ENCODE measurements around the gene TBC1D16. TPM values are rescaled to one million over a fixed set of nuclear protein-coding genes. Genes with fewer than 3 reads are reported as not detected.
"Not testable (repeated sequence)": the region's sequence is repeated elsewhere in the genome, so short reads cannot be mapped to it uniquely, and the experiment has no call there.

TBC1D16 gene
- total RNA-seq, 1 experiment from 2014 or later: 1,023 TPM

- DNase-seq (ENCODE audit: low read depth, low spot score): no peak
- in situ Hi-C loops (cut with HindIII; ENCODE audit: low pct_unique_long_range_greater_than_20kb, low sequenced_read_pairs): no loop called here
These were observed 25.7 kb upstream of the TBC1D16 start for GRCh38 chr17:80061421-80061820.

- DNase-seq (ENCODE audit: low read depth, low spot score): no peak
- in situ Hi-C loops (cut with HindIII; ENCODE audit: low pct_unique_long_range_greater_than_20kb, low sequenced_read_pairs): no loop called here
These were observed 25.0 kb upstream of the TBC1D16 start for GRCh38 chr17:80060644-80061043.

GRCh38 chr17:80058311-80058955 lies 22.8 kb upstream of the TBC1D16 start:
- in situ Hi-C loops (cut with HindIII; ENCODE audit: low pct_unique_long_range_greater_than_20kb, low sequenced_read_pairs): no loop called here

GRCh38 chr17:80055597-80055996 lies 19.9 kb upstream of the TBC1D16 start:
- no peak for DNase-seq (ENCODE audit: low read depth, low spot score)
- in situ Hi-C loops (cut with HindIII; ENCODE audit: low pct_unique_long_range_greater_than_20kb, low sequenced_read_pairs): no loop called here

More at GRCh38 chr17:80058311-80058955, 22.8 kb upstream of the TBC1D16 start:
- DNase-seq (ENCODE audit: low read depth, low spot score): no peak

- DNase-seq (ENCODE audit: low read depth, low spot score): no peak
- in situ Hi-C loops (cut with HindIII; ENCODE audit: low pct_unique_long_range_greater_than_20kb, low sequenced_read_pairs): no loop called here
These were observed 17.4 kb upstream of the TBC1D16 start for GRCh38 chr17:80053102-80053501.

GRCh38 chr17:80051681-80052080 lies 16.0 kb upstream of the TBC1D16 start:
- no peak for DNase-seq (ENCODE audit: low read depth, low spot score)
- in situ Hi-C loops (cut with HindIII; ENCODE audit: low pct_unique_long_range_greater_than_20kb, low sequenced_read_pairs): no loop called here

- no peak for DNase-seq (ENCODE audit: low read depth, low spot score)
- in situ Hi-C loops (cut with HindIII; ENCODE audit: low pct_unique_long_range_greater_than_20kb, low sequenced_read_pairs): no loop called here
These were observed 15.0 kb upstream of the TBC1D16 start for GRCh38 chr17:80050706-80051105.

- DNase-seq (ENCODE audit: low read depth, low spot score): no peak
- in situ Hi-C loops (cut with HindIII; ENCODE audit: low pct_unique_long_range_greater_than_20kb, low sequenced_read_pairs): no loop called here
These were observed 14.3 kb upstream of the TBC1D16 start for GRCh38 chr17:80049986-80050385.

- in situ Hi-C loops (cut with HindIII; ENCODE audit: low pct_unique_long_range_greater_than_20kb, low sequenced_read_pairs): no loop called here
- DNase-seq (ENCODE audit: low read depth, low spot score): no peak
These were observed 11.5 kb upstream of the TBC1D16 start for GRCh38 chr17:80047176-80047575.

- in situ Hi-C loops (cut with HindIII; ENCODE audit: low pct_unique_long_range_greater_than_20kb, low sequenced_read_pairs): not testable (repeated sequence)
These were observed 11.0 kb upstream of the TBC1D16 start for GRCh38 chr17:80046709-80047108.

GRCh38 chr17:80045703-80046102 lies 10.0 kb upstream of the TBC1D16 start:
- no peak for DNase-seq (ENCODE audit: low read depth, low spot score)
- in situ Hi-C loops (cut with HindIII; ENCODE audit: low pct_unique_long_range_greater_than_20kb, low sequenced_read_pairs): no loop called here

More at GRCh38 chr17:80046709-80047108, 11.0 kb upstream of the TBC1D16 start:
- DNase-seq (ENCODE audit: low read depth, low spot score): not testable (repeated sequence)

GRCh38 chr17:80043963-80044362 lies 8.3 kb upstream of the TBC1D16 start:
- DNase-seq (ENCODE audit: low read depth, low spot score): no peak
- in situ Hi-C loops (cut with HindIII; ENCODE audit: low pct_unique_long_range_greater_than_20kb, low sequenced_read_pairs): no loop called here

- in situ Hi-C loops (cut with HindIII; ENCODE audit: low pct_unique_long_range_greater_than_20kb, low sequenced_read_pairs): no loop called here
These were observed 1.2 kb upstream of the TBC1D16 start for GRCh38 chr17:80036715-80037477.

GRCh38 chr17:80035937-80036714 lies 454 bp upstream of the TBC1D16 start, which contains the start of gene CCDC40:
Gene CCDC40, plus strand, starts transcription at chr17:80036642. Its CDS starts 21 bp downstream, at chr17:80036663.
- DNase-seq (ENCODE audit: low read depth, low spot score): peak; percentile 91
- in situ Hi-C loops (cut with HindIII; ENCODE audit: low pct_unique_long_range_greater_than_20kb, low sequenced_read_pairs): no loop called here

More at GRCh38 chr17:80036715-80037477, 1.2 kb upstream of the TBC1D16 start:
- peak; percentile 74 for DNase-seq (ENCODE audit: low read depth, low spot score)

- peak; percentile 55 for DNase-seq (ENCODE audit: low read depth, low spot score)
- in situ Hi-C loops (cut with HindIII; ENCODE audit: low pct_unique_long_range_greater_than_20kb, low sequenced_read_pairs): no loop called here
These were observed 633 bp downstream of the TBC1D16 start for GRCh38 chr17:80034791-80035686.

- in situ Hi-C loops (cut with HindIII; ENCODE audit: low pct_unique_long_range_greater_than_20kb, low sequenced_read_pairs): no loop called here
- DNase-seq (ENCODE audit: low read depth, low spot score): no peak
These were observed 1.8 kb downstream of the TBC1D16 start for GRCh38 chr17:80033840-80034239.

- in situ Hi-C loops (cut with HindIII; ENCODE audit: low pct_unique_long_range_greater_than_20kb, low sequenced_read_pairs): no loop called here
- DNase-seq (ENCODE audit: low read depth, low spot score): no peak
These were observed 3.0 kb downstream of the TBC1D16 start for GRCh38 chr17:80032614-80033171.

All from SK-MEL-5 (cell line).